ENCODE data around the gene PCNX1. TPM values are rescaled to one million over a fixed set of nuclear protein-coding genes. Genes with fewer than 3 reads are reported as not detected.

PCNX1 gene
- polyA plus RNA-seq, 3 donors, result 3.6 to 14.7 (median 8.2) TPM

DNA sequence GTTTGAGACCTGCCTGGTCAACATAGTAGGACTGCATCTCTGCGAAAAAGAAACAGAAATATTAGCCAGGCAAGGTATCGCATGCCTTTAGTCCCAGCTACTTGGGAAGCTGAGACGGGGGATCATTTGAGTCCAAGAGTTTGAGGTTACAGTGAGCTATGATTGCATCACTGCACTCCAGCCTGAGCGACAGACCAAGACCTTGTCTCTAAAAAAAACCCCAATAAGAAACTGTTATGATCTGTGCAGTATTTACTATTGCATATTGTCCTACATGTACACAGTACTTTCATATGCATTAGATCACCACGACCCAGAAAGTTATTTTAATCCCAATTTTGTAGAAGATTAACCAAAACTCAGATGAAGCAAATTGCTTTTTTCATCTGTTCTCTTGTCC, 187.5 kb downstream of the PCNX1 start:
- H3K27ac ChIP-seq (ENCODE audit: low read depth, low read length), result no peak overlapping the region
- 80 to 87% (median 82%) methylated on average over 5 of the region's 5 CpGs for WGBS, 3 donors

DNA sequence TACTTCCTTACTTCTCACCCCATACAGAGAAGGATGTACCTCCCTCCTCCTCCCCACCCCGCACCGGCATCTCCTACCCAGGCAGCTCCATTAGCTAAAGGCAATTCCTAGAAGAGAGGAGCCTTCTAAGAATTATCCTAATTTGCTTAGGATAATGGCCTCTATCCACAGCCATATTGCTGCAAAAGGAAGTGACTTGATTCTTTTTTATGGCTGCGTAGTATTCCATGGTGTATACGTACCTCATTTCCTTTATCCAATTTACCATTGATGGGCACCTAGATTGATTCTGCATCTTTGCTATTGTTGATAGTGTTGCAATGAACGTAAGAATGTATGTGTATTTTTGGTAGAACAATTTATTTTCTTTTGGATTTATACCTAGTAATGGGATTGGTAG, 189.7 kb downstream of the PCNX1 start:
- 94 to 98% (median 97%) methylated on average over 5 of the region's 5 CpGs for WGBS, 3 donors
- H3K27ac ChIP-seq (ENCODE audit: low read depth, low read length), result no peak overlapping the region

DNA sequence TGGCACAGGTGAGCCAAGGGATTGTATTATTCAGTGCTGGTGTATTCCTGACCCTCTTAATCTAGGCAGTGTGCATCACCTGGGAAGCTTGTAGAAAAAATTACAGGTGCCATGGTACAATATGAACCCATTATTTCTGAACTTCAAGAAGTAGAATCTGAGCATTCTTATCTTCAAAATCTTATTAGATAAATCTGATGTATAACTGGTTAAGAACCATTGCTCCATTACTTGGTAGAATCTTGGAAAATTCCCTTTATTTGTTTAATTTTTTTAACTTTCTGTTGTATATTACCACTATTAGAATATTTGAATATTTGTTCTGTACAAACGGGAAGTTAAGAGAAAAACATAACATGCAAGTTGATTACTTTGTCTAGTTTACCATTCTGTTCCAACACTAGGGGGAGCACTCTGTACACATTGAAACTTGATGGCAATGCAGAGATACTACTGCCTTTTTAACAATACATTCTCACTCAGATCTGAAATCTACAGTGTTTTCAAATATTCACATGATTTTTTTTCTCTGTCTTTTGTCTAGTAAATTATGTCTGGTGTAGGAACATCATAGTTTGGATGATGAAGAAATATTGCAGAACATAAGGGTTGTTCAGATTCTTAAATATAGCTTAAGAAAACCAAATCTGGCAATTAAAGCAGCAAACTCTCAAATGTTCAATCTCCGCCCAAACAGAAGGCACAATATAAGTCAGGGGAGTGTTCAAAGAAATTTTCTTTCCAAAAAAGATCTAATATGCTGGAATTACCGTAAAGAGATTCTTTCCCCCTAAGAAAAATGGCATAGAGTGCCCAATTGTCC, 196.6 kb downstream of the PCNX1 start:
- H3K27ac ChIP-seq (ENCODE audit: low read depth, low read length), result no peak overlapping the region
- 56 to 67% (median 65%) methylated on average over 3 of the region's 3 CpGs for WGBS, 3 donors

DNA sequence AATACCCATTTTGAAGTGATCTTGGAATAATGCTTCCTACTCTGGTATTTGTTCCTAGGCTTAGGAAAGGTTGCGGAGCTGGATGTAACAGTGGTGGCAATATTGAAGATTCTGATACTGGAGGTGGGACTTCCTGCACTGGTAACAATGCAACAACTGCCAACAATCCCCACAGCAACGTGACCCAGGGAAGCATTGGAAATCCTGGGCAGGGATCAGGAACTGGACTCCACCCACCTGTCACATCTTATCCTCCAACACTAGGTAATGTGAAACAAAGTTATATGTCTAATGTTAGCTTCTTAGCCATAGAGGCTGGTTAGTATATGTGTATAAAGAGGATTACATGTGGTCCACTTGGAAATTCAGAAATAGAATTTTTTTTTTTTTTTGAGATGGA, 197.9 kb downstream of the PCNX1 start:
- no peak overlapping the region for H3K27ac ChIP-seq (ENCODE audit: low read depth, low read length)
- 65 to 70% (median 70%) methylated on average over 2 of the region's 2 CpGs for WGBS, 3 donors

DNA sequence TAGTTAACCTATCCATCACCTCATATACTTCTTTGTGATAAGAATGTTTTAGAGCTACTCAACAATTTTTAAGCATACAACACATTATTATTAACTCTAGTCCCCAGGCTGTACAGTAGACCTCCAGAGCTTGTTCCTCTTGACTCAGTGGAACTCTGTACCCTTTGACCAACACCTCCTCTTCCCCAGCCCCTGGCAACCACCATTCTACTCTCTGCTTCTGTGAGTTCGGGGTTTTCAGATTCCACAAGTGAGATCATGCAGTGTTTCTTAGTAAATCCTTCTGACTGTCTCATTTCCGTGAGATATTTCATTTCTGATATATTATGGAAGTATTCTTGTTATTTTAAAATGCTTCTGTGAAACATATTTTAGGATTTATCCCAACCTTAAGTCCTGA, 200.7 kb downstream of the PCNX1 start:
- WGBS, 3 donors, result 92 to 99% (median 97%) methylated on average over 2 of the region's 2 CpGs
- no peak overlapping the region for H3K27ac ChIP-seq (ENCODE audit: low read depth, low read length)

DNA sequence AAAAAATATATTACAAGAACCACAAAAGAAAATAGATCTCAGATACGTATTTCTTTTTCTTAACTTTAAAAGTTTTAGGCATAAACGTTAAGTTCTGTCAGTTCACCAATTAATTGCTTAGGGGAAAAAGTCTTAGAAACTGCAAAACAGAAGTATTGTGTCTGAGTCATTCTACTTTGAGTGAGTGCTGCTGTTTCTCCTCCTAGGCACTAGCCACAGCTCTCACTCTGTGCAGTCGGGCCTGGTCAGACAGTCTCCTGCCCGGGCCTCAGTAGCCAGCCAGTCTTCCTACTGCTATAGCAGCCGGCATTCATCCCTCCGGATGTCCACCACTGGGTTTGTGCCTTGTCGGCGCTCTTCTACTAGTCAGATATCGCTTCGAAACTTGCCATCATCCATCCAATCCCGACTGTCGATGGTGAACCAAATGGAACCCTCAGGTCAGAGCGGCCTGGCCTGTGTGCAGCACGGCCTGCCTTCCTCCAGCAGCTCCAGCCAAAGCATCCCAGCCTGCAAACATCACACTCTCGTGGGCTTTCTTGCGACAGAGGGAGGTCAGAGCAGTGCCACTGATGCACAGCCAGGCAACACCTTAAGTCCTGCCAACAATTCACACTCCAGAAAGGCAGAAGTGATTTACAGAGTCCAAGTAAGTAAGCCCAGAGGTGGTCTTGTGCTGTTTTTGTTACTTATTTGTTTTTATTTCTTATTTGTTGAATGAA, 201.3 kb downstream of the PCNX1 start:
- no peak overlapping the region for H3K27ac ChIP-seq (ENCODE audit: low read depth, low read length)
- 90 to 93% (median 92%) methylated on average over 16 of the region's 16 CpGs for WGBS, 3 donors

DNA sequence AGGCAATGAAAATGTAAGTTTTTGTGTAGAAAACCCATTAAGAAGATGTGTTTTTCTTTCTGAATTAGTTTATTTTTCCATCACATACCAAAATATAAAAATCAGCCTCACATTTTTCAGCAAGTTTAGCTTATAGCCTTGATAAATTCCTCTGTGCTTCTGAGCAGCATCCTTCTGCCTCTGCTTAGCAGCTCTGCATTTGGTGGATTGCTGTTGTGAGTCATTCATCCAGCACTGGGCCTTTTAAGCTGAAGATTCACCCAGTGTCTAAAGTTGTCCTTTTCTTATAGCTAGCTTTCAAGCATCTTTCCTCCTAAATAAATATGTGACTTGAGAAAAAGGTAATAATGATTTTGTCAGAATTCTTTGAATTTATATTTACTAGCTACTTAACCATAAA, 206.1 kb downstream of the PCNX1 start:
- no peak overlapping the region for H3K27ac ChIP-seq (ENCODE audit: low read depth, low read length)

DNA sequence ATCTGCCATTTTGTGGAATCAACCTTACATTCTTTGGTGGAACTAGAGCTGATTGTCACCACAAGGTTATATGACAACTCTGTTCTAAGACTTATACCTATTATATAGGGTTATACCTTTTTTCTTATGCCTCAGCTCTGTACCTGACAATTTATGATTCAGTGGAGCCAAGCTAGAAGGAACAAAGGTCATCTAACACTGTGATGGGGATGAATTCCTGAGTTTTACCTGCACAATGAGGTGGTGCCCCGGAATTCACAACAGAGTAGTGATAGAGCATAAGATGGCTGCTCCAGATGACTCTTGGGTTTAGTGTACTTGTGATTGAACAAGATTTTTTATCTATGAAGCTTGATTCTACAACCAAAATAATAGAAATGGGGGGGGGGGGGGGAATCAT, 207.3 kb downstream of the PCNX1 start:
- H3K27ac ChIP-seq (ENCODE audit: low read depth, low read length), result no peak overlapping the region
- WGBS, 3 donors, result 95 to 100% (median 100%) methylated on average over 1 of the region's 1 CpG

DNA sequence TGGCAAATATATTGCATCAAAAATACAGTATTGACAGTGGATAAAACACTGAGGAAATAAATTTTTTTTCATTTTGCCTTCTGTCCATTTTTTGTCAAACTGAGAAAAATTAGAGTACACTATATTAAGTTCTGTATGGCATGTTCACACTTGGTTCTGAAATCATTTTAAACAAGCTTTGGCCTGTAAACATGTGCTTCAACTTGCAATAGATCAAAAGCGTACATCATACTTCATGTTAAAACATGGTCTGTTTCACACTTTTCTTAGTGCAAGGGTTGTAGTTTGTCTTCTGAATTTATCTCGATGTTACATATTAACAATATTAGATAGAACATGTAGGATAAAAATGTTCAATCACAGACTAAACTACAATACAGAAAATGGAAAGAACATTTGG, 208.0 kb downstream of the PCNX1 start:
- no peak overlapping the region for H3K27ac ChIP-seq (ENCODE audit: low read depth, low read length)
- 88 to 94% (median 93%) methylated on average over 2 of the region's 2 CpGs for WGBS, 3 donors

DNA sequence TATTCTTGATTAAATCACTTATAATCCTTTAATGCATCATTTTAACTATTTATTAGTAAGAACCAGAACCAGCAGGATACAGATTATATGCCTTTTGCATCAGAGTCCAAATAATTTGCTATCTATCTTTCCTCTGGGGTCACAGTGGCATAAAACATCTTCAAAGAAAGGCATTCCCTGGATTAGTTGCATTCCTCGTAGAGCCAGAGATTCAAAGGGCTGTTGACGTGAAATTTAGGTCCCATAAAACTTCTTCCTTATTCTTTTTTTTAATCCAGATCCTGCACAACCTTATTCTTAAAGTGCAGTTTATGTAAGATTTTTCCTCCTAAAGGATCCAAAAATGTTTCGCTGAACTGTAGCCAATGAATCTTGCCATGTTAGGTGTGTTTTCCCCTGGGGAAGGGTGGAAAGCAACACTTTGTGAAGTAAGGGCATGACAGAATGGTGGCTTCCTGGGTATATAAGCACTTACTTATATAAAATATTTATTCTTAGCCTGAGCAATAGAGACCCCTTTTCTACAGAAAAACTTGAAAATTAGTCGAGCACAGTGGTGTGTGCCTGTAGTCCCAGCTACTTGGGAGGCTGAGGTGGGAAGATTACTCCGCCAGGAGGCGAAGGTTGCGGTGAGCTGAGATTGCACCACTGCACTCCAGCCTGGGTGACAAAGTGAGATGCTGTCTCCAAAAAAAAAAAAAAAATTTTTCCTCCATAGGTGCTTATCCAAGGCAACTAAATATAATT, 208.7 kb downstream of the PCNX1 start:
- no peak overlapping the region for H3K27ac ChIP-seq (ENCODE audit: low read depth, low read length)
- 90 to 97% (median 93%) methylated on average over 7 of the region's 7 CpGs for WGBS, 3 donors

DNA sequence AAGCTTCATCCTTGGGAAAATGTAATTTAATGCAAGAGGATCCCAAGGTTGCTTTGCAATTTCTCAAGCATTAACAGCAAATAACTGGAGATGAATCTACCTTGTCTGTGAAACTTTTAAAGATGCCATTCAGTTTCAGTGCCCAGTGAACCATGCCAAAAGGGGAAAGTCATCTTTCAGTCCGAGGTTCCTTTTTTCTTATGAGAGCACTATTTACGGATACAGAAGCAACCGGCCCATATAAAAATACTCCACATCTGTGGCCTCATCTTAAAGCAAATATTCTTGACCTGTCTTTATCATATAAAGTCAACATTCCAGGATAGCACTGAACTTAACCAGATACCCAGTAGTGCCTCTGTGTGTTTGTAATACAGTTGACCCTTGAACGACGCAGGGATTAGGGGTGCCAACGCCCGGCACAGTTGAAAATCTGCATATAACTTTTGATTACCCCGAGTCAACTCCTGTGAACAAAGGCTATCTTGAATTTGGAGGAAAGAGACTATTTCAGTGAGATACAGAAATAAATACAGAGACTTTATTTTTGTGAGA, 209.4 kb downstream of the PCNX1 start:
- H3K27ac ChIP-seq (ENCODE audit: low read depth, low read length), result no peak overlapping the region
- 47 to 81% (median 76%) methylated on average over 8 of the region's 8 CpGs for WGBS, 3 donors

DNA sequence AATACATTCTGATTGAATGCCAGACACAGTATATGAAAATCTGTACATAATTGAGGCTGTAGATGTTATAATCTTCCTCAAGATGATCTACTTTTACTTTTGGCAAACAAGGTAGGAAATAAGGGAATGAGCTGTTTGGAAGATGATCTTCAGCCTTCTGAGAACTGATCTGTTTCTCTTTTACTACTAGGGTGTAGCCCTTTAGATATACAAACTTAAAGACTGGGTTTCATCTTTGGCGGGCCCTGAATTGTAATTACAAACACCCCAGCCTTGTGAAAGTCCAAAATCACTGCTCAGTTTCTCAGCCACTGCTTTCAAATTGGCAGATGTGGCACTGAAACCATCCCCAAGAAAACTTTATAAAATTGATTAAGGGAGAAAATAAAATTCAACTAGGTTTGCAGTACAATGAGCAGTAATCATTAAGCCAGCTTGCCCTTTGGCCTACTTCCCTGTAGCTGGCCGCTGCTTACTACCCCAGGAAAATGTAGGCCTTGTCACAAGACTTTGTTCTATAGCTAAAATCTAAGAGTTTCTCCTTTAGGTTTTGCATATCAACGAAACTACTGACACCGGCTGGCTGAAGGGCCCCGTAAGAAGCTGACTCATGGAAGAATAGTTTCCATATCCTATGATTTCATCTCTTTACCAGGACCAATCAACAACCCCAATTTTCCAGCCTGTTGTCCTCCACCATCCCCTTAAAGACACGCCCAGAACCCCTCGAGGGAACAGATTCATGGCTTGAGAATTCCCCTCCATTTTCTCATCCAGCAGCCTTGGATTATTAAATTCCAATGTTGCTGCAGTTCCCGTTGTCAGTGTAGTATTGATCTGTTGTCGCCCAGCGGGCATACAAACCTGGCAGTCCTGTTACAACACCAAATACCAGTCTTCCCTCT, 210.8 kb downstream of the PCNX1 start:
- no peak overlapping the region for H3K27ac ChIP-seq (ENCODE audit: low read depth, low read length)
- 52 to 90% (median 84%) methylated on average over 10 of the region's 10 CpGs for WGBS, 3 donors

DNA sequence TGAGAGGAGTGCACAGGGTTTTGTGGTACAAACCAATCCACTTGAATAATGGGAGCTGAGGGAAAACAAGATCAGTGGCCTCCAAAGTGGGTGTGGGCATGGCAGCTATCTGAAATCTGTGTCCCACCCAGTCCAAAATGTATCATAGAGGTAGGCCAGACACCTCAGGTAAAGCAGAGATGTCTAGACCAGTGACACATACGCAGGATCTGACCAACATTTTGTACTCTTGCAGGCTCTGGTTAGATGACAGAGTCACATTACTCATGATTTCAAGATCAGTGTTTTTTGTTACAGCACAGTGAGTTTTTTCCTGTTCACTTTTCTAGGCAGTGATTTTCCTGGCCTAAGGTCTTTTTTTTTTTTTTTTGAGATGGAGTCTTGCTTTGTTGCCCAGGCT, 211.8 kb downstream of the PCNX1 start:
- WGBS, 3 donors, result 97 to 100% (median 100%) methylated on average over 1 of the region's 1 CpG
- H3K27ac ChIP-seq (ENCODE audit: low read depth, low read length), result no peak overlapping the region

DNA sequence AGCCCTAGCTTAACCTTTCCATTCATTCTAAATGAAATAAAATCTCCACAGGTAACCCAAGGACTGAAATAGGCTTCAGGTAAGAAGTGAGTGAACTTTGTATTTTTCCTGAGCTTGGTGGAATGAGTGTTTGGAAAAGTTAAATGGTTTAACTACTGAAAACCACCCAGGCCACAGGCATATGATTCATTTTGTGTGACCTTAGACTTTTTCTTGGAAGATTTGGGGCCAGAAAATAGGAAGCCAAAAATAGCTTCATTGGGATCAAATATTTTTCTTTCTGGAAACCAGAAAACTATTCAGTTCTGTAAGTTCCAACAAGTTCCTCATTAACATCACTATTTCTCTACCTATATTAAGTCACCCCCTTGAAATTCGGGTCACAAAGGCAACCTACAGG, 212.6 kb downstream of the PCNX1 start:
- WGBS, 3 donors, result 75 to 98% (median 96%) methylated on average over 1 of the region's 1 CpG

DNA sequence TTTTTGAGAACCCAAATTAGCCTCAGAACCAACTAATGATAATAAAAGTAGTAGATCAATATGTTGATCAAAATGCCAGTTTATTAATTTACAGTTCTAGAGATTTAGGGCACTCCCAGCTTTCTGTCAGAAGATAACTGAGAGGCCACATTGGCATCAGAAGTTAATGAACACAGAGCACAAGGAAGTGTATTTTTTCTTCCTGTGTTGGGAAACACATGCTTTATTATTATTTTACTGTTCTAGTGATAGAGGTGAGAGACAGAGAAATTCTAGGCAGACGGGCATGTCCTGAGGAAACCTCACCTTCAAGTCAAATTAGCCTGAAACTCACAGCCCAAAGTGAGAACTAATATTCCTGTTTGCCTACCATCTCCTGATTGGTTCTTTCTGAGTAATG, 213.7 kb downstream of the PCNX1 start:
- 77 to 78% (median 77%) methylated on average over 1 of the region's 1 CpG for WGBS, 3 donors
- no peak overlapping the region for H3K27ac ChIP-seq (ENCODE audit: low read depth, low read length)

More for the DNA sequence above, 212.6 kb downstream of the PCNX1 start:
- H3K27ac ChIP-seq (ENCODE audit: low read depth, low read length), result no peak overlapping the region

DNA sequence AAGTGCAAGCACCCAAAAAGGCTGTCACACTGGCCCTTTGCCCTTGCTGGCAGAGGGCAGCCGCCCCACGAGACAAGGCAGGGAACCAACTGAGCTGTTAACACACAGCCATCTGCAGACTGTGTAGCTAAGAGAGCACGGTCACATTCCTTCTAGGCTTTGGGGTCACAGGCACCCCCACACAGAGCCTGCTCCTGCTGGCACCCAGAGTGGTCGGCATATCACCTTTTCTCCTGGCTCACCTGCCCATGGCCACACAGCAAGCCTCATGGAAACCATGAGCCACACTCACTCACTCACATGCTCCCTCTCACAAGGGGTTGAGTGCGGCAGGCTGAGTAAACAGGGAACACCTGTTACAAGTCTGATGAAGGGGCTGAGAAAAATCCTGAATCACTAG, 214.5 kb downstream of the PCNX1 start:
- 79 to 94% (median 89%) methylated on average over 5 of the region's 5 CpGs for WGBS, 3 donors
- no peak overlapping the region for H3K27ac ChIP-seq (ENCODE audit: low read depth, low read length)

DNA sequence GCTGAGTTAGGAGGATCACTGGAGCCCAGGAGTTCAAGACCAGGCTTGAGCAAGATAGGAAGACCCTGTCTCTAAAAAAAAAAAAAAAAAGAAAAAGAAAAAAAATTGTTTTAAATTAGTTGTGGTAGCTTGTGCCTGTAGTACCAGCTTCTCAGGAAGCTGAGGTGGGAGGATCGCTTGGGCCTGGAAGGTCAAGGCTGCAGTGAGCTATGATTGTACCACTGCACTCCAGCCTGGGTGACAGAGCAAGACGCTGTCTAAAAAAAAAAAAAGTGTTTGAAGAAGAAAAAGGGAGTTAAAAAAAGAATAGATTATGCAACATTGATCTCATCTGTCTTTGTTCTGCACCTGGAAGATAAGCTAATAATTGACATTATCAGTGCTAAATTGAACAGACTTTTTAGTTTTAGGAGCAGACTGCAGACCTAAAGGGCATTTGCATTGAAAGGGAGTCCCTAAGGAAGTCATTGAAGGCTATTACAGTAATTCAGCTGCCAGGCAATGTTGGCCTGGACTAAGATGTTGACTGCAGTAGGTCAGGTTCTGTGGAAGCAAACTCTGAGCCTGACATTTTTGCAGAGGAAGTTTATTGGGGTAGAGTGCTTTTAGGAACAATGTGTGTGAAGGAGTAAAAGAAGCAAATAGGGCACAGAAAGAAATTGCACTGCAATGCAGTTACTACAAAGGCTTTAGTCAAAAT, 215.8 kb downstream of the PCNX1 start:
- WGBS, 3 donors, result 62 to 87% (median 80%) methylated on average over 2 of the region's 2 CpGs
- H3K27ac ChIP-seq (ENCODE audit: low read depth, low read length), result no peak overlapping the region

Data from adipose tissue (tissue), 3 donors.